Mesendoderm (in vitro differentiated cells): Measurements from ENCODE around the gene KIF4B. TPM values are rescaled to one million over a fixed set of nuclear protein-coding genes. Genes with fewer than 3 reads are reported as not detected.

Source experiments
- DNase-seq: peaks from one replicate; pipeline ENCODE4 v3.0.0; 2013
- H2AK5ac ChIP-seq: 2 replicates; pipeline ENCODE4 v1.6.1; 2013; ENCODE audit warnings: low read length, inconsistent platforms
- H2BK120ac ChIP-seq: 2 replicates; pipeline ENCODE4 v1.6.1; 2013; ENCODE audit warnings: low read depth, mild to moderate bottlenecking, low read length, moderate library complexity, mixed read lengths
- H2BK15ac ChIP-seq: replicated peaks from 2 replicates; pipeline ENCODE4 v1.6.1; 2013; ENCODE audit warnings: low read depth, mild to moderate bottlenecking, moderate library complexity
- H2BK5ac ChIP-seq: 2 replicates; pipeline ENCODE4 v1.6.1; 2013; ENCODE audit warnings: low read length, inconsistent platforms
- H3K18ac ChIP-seq: 2 replicates; pipeline ENCODE4 v1.6.1; 2013; ENCODE audit warnings: mild to moderate bottlenecking, low read length, mixed read lengths
- H3K23ac ChIP-seq: one replicate; pipeline ENCODE4 v1.6.1; 2013; ENCODE audit warnings: low read length
- H3K27ac ChIP-seq: 2 replicates; pipeline ENCODE4 v1.5.1; 2013; ENCODE audit warnings: low read depth, mild to moderate bottlenecking, inconsistent platforms, low read length, moderate library complexity
- H3K27me3 ChIP-seq: 2 replicates; pipeline ENCODE4 v1.6.1; 2013; ENCODE audit warnings: low read length, control low read depth, mild to moderate bottlenecking, inconsistent platforms; ENCODE audit not compliant: insufficient read depth, poor library complexity
- H3K36me3 ChIP-seq: 2 replicates; pipeline ENCODE4 v1.6.1; 2013; ENCODE audit warnings: low read length, inconsistent platforms; ENCODE audit not compliant: control insufficient read depth, insufficient read depth
- H3K4ac ChIP-seq: one replicate; pipeline ENCODE4 v1.6.1; 2013; ENCODE audit warnings: low read depth, mild to moderate bottlenecking, low read length, moderate library complexity
- H3K4me1 ChIP-seq: 2 replicates; pipeline ENCODE4 v1.6.1; 2013; ENCODE audit warnings: low read depth, low read length, inconsistent platforms; ENCODE audit not compliant: control insufficient read depth
- H3K4me2 ChIP-seq: 2 replicates; pipeline ENCODE4 v1.6.1; 2013; ENCODE audit warnings: low read length
- H3K4me3 ChIP-seq: 2 replicates; pipeline ENCODE4 v1.5.1; 2013; ENCODE audit warnings: mild to moderate bottlenecking, low read length
- H3K56ac ChIP-seq: one replicate; pipeline ENCODE4 v1.6.1; 2013; ENCODE audit warnings: low read length
- H3K79me1 ChIP-seq: 2 replicates; pipeline ENCODE4 v1.6.1; 2013; ENCODE audit warnings: low read length, inconsistent platforms
- H3K79me2 ChIP-seq: 2 replicates; pipeline ENCODE4 v1.6.1; 2013; ENCODE audit warnings: mild to moderate bottlenecking, low read length; ENCODE audit not compliant: control insufficient read depth, insufficient read depth
- H3K9ac ChIP-seq: 2 replicates; pipeline ENCODE4 v1.6.1; 2013; ENCODE audit warnings: low read length, inconsistent platforms
- H4K5ac ChIP-seq: one replicate; pipeline ENCODE4 v1.6.1; 2013; ENCODE audit warnings: low read length
- H4K8ac ChIP-seq: one replicate; pipeline ENCODE4 v1.6.1; 2013; ENCODE audit warnings: low read depth, mild to moderate bottlenecking, control low read depth, low read length, moderate library complexity
- WGBS: extraction: QIAGEN DNeasy Blood & Tissue Kit; methylation state at CpG from one replicate; pipeline ENCODE4 v1.1.7; 2013; ENCODE audit warnings: low lambda C conversion rate, missing lambda C conversion rate; ENCODE audit not compliant: insufficient coverage; ENCODE audit errors: extremely low coverage; 5-methylcytosine and 5-hydroxymethylcytosine counted together
- polyA plus RNA-seq, 2 experiments: library from polyadenylated mRNA; stranded (reverse); fragments of 200-250 nt; gene quantifications; one replicate each; pipeline ENCODE4 v1.2.3, GENCODE V29; 2013

KIF4B gene
- 0.01 TPM for polyA plus RNA-seq (2013, experiment 1 of 2)
- polyA plus RNA-seq (2013, experiment 2 of 2) = 0.01 TPM

DNA sequence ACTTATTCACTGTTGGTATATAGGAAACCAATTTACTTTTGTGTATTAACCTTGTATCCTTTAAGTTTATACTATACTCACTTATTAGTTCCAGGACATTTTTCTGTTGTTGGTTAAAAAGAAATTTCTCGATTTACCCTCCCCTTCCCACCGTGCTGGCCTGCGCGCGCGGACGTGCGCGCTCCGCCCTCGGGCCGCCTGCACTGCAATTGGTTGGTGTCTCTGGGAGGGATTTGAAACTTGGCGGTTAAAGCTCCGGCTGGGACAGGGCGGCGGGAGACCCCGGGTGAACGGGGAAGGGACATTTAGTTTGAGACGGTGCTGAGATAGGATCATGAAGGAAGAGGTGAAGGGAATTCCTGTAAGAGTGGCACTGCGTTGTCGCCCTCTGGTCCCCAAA lies at the start of gene KIF4B:
Gene KIF4B, plus strand, starts transcription at position 230 of the 400 bp plus-strand sequence. Its CDS starts 105 bp downstream, at position 335.
- H3K79me2 ChIP-seq = no peaks in the 10 kb centered on the region
- no peak within 1 kb of the TSS for H3K23ac ChIP-seq
- DNase-seq = no peak
- H2AK5ac ChIP-seq = no peak within 1 kb of the TSS
- no CpG with 5 or more reads among the region's 21 CpGs for WGBS
- H3K27me3 ChIP-seq = no peaks in the 10 kb centered on the region
- no peak within 1 kb of the TSS for H2BK5ac ChIP-seq
- H3K4me1 ChIP-seq = no peaks in the 10 kb centered on the region
- H3K27ac ChIP-seq = no peak within 1 kb of the TSS
- no peak within 1 kb of the TSS for H4K5ac ChIP-seq
- H3K9ac ChIP-seq = no peak within 1 kb of the TSS
- no peaks in the 10 kb centered on the region for H3K36me3 ChIP-seq
- H3K56ac ChIP-seq = no peak within 1 kb of the TSS
- no peak within 1 kb of the TSS for H3K4me3 ChIP-seq
- no peak within 1 kb of the TSS for H4K8ac ChIP-seq
- no peak within 1 kb of the TSS for H3K18ac ChIP-seq
- H3K4me2 ChIP-seq = no peak within 1 kb of the TSS
- no peaks in the 10 kb centered on the region for H3K79me1 ChIP-seq
- H3K4ac ChIP-seq = no peak within 1 kb of the TSS
- H2BK120ac ChIP-seq = no peak within 1 kb of the TSS
- no peak within 1 kb of the TSS for H2BK15ac ChIP-seq

DNA sequence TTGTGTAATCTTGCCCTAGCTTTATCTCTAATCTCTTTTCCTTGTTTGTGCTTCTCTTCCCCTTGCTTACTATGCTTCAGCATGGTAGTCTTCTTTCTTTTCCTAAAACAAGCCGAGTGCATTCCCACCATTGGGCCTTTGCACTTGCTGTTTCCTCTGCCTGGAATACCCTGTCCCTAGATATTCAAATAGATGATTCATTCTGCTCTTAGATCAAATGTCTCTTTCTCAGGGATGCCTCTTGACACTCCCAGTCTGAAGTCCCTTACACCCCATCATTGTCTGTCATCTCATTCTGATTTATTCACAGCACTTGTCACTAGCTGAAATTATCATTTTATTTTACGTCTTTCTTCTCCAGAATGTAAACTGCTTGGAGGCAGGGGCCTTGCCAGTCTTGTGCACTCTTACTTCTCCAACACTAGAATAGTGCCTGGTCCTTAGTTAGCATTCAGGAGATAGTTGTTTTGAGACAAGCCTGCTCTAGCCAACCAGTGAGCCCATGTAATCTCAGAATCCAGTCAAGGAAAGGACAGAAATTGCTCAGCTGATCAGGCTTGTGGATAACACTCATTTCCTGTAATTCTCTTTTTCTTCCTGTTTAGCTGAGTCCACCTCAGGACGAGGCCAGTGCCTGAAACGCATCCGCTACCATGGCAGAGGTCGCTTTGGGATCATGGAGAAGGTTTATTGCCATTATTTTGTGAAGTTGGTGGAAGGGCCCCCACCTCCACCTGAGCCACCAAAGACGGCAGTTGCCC lies 47.3 kb upstream of the KIF4B start:
- Histone ChIP-seq H2BK120ac (no peak overlapping the region), H3K9ac (no peak overlapping the region), H4K8ac (no peak overlapping the region), H3K36me3 (no peaks in the 10 kb centered on the region), H3K27me3 (no peaks in the 10 kb centered on the region), H3K23ac (no peak overlapping the region), H3K27ac (no peak overlapping the region), H2BK15ac (no peak overlapping the region), H3K4me1 (no peaks in the 10 kb centered on the region), H4K5ac (no peak overlapping the region), H2BK5ac (no peak overlapping the region), H2AK5ac (no peak overlapping the region), H3K4me3 (no peak overlapping the region), H3K18ac (no peak overlapping the region), H3K79me2 (no peaks in the 10 kb centered on the region), H3K4ac (no peak overlapping the region), H3K56ac (no peak overlapping the region), H3K79me1 (no peaks in the 10 kb centered on the region), H3K4me2 (no peak overlapping the region)
- no CpG with 5 or more reads among the region's 7 CpGs for WGBS
- DNase-seq = no peak

DNA sequence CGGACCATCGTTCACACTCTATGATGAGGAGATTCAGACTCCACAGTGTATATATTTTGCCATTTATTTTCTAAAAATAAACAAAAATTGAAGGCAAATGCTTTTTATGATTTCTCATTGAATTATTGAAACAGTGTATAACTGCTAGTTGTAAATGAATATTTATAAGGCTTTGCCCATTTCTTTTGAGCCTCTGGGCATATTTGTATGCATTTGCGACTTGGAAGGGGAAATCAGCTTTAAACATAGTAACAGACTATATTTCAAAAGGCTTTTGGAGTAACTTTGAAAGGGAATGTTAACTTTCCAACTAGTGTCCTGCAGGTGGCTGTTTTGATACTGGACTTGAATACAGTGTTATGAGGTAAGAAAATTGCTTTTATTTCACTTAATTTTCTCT lies 46.7 kb upstream of the KIF4B start:
- Histone ChIP-seq H3K9ac (no peak overlapping the region), H2BK5ac (no peak overlapping the region), H2AK5ac (no peak overlapping the region), H3K27ac (no peak overlapping the region), H3K27me3 (no peaks in the 10 kb centered on the region), H3K4me3 (no peak overlapping the region), H3K36me3 (no peaks in the 10 kb centered on the region), H3K56ac (no peak overlapping the region), H3K4me1 (no peaks in the 10 kb centered on the region), H3K23ac (no peak overlapping the region), H3K4ac (no peak overlapping the region), H2BK15ac (no peak overlapping the region), H3K18ac (no peak overlapping the region), H4K5ac (no peak overlapping the region), H2BK120ac (no peak overlapping the region), H4K8ac (no peak overlapping the region), H3K4me2 (no peak overlapping the region), H3K79me1 (no peaks in the 10 kb centered on the region), H3K79me2 (no peaks in the 10 kb centered on the region)
- DNase-seq = no peak
- no CpG with 5 or more reads among the region's 3 CpGs for WGBS

DNA sequence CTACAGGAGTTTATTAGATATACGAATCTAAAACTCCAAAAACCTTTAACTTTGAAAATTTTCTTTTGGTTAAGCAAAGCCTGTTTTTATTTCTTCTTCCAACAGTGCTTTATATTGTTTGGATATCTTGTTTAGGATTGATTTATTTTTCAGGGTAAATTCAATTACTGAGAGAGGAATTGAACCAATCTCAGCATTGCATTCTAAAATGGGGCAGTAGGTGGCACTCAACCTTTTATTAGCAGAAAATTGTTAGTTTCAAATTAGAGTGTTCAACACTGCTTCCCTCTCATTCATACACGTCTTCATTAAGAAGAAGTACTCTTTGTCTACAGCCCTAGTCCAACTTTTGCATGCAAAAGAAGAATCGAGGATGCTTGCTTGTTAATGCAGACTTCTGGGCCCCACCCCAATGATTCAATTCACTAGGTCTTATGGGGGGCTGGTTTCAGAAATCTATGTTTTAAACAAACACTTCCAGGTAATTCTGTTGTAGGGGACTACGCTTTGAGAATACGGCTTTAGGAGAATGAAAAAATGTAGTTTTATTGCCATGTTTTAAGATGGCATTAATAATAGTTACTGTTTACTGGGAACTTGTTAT lies 46.0 kb upstream of the KIF4B start:
- no peak overlapping the region for H3K23ac ChIP-seq
- H3K56ac ChIP-seq = no peak overlapping the region
- H3K4me2 ChIP-seq = no peak overlapping the region
- H2BK120ac ChIP-seq = no peak overlapping the region
- no peak overlapping the region for H2BK5ac ChIP-seq
- H2AK5ac ChIP-seq = no peak overlapping the region
- H3K27ac ChIP-seq = no peak overlapping the region
- H3K36me3 ChIP-seq = no peaks in the 10 kb centered on the region
- WGBS = no CpG with 5 or more reads among the region's 5 CpGs
- H3K27me3 ChIP-seq = no peaks in the 10 kb centered on the region
- H3K4me1 ChIP-seq = no peaks in the 10 kb centered on the region
- no peak overlapping the region for H3K9ac ChIP-seq
- H4K5ac ChIP-seq = no peak overlapping the region
- H3K4ac ChIP-seq = no peak overlapping the region
- H2BK15ac ChIP-seq = no peak overlapping the region
- no peak overlapping the region for H3K18ac ChIP-seq
- H3K79me1 ChIP-seq = no peaks in the 10 kb centered on the region
- H3K79me2 ChIP-seq = no peaks in the 10 kb centered on the region
- H4K8ac ChIP-seq = no peak overlapping the region
- H3K4me3 ChIP-seq = no peak overlapping the region
- DNase-seq = no peak

GRCh38 chr5:154968953-154969352 lies 44.6 kb upstream of the KIF4B start:
- no peak overlapping the region for H3K23ac ChIP-seq
- no peak overlapping the region for H3K18ac ChIP-seq
- H4K5ac ChIP-seq = no peak overlapping the region
- no peak overlapping the region for H3K27ac ChIP-seq
- no peaks in the 10 kb centered on the region for H3K27me3 ChIP-seq
- DNase-seq = no peak
- no peak overlapping the region for H3K4me2 ChIP-seq
- no peaks in the 10 kb centered on the region for H3K4me1 ChIP-seq
- no peaks in the 10 kb centered on the region for H3K79me1 ChIP-seq
- H3K4ac ChIP-seq = no peak overlapping the region
- no peak overlapping the region for H2BK120ac ChIP-seq
- no peak overlapping the region for H3K56ac ChIP-seq
- no peak overlapping the region for H2BK5ac ChIP-seq
- H2BK15ac ChIP-seq = no peak overlapping the region
- H3K36me3 ChIP-seq = no peaks in the 10 kb centered on the region
- H3K9ac ChIP-seq = no peak overlapping the region
- H4K8ac ChIP-seq = no peak overlapping the region
- no peak overlapping the region for H2AK5ac ChIP-seq
- WGBS = no CpG with 5 or more reads among the region's 5 CpGs
- no peaks in the 10 kb centered on the region for H3K79me2 ChIP-seq
- no peak overlapping the region for H3K4me3 ChIP-seq
